LNCaP clone FGC (cell line): ENCODE measurements around the gene COPB2.
"Not testable (repeated sequence)": the region's sequence is repeated elsewhere in the genome, so short reads cannot be mapped to it uniquely, and the experiment has no call there.

Experiments
- DNase-seq: peaks from one replicate; pipeline ENCODE4 v3.0.0-alpha.2; 2011; ENCODE audit warnings: low read depth
- H3K4me3 ChIP-seq: 2 replicates; pipeline ENCODE4 v1.5.1; 2011; ENCODE audit warnings: mild to moderate bottlenecking, low read depth, low read length, control low read depth
- TF ChIP-seq, protein P1 (sequence below): IDR thresholded peaks from 2 replicates; pipeline ENCODE4 v1.5.1; 2012; ENCODE audit warnings: mild to moderate bottlenecking; ENCODE audit not compliant: control insufficient read depth, insufficient read depth; ENCODE audit errors: extremely low read depth

The COPB2 gene

DNA sequence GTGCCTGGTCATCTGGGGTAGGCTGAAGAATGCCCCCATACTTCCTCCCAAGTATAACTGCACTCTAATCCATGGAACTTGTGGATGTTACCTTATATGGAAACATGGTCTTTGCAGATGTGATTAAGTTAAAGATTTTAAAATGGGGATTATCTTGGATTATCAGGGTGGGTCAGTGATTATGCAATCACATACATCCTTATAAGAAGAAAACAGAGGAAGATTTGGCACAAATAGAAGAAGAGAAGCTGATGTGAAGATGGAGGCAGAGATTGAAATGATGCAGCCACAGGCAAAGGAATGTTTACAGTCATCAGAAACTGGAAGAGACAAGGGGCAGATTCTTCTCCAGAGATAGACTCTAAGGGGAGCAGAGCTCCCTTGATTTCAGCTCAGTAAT is 47.4 kb downstream of the COPB2 start:
- no peak overlapping the region for H3K4me3 ChIP-seq
- no peak for DNase-seq
- TF ChIP-seq, protein P1, sequence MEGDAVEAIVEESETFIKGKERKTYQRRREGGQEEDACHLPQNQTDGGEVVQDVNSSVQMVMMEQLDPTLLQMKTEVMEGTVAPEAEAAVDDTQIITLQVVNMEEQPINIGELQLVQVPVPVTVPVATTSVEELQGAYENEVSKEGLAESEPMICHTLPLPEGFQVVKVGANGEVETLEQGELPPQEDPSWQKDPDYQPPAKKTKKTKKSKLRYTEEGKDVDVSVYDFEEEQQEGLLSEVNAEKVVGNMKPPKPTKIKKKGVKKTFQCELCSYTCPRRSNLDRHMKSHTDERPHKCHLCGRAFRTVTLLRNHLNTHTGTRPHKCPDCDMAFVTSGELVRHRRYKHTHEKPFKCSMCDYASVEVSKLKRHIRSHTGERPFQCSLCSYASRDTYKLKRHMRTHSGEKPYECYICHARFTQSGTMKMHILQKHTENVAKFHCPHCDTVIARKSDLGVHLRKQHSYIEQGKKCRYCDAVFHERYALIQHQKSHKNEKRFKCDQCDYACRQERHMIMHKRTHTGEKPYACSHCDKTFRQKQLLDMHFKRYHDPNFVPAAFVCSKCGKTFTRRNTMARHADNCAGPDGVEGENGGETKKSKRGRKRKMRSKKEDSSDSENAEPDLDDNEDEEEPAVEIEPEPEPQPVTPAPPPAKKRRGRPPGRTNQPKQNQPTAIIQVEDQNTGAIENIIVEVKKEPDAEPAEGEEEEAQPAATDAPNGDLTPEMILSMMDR, result no peak

DNA sequence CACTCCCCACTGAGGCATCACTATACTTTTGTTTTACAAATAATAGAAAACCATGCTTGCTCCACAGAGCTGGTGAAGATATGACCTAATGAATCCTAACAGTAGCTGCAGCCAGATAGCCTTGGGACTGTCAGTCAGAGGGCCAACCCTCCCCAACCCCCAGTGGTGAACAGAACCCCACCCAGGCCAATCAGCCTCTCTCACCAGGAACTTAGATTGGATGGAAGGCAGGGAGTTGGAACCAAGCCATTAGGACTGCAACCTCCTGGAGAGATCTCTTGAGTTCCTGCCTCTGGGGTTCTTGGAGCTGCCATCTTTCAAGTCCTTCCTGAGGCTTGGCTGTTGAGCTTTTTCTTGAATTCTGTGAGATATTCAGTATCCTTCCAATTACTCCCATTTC is 48.7 kb downstream of the COPB2 start:
- DNase-seq, result no peak
- TF ChIP-seq, protein P1, result no peak
- no peak overlapping the region for H3K4me3 ChIP-seq

DNA sequence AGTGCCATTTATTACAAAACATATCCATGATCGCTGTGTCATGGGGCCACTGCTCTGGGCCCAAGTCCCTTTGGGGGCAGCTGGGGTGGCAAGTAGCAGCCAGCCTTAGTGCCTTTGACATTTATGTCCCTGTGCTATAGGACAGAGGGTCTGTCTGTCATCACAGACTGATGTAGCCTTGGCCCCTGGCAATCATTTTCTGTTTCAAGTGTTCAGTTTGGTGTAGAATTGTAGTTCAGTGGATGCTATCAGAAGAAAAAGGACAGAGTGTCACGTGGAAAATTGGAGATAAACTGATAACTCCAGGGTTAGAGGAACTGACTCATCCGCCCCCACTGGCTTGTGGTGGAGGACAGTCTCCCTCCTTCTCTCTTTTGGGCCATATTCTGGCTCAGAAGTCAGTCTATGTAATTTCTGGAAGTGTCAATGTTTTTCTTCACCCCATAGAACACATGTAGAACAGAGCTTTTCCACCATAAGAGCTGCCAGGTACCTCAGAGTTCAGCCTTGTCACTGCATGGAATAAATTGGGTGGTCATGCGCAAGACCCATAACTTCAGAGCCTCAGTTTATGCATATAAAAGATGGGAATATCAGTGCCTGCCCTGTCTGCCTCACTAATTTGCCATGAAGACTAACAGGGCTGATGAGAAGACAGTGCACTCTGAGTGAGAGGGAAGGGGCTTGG is 50.1 kb downstream of the COPB2 start:
- DNase-seq, result no peak

GRCh38 chr3:139338405-139338804 is 51.0 kb downstream of the COPB2 start:
- DNase-seq, result no peak
- TF ChIP-seq, protein P1, result no peak
- H3K4me3 ChIP-seq, result no peak overlapping the region

More for the DNA sequence above, 50.1 kb downstream of the COPB2 start:
- no peak overlapping the region for H3K4me3 ChIP-seq
- TF ChIP-seq, protein P1, result no peak

- H3K4me3 ChIP-seq, result not testable (repeated sequence)
Measured at GRCh38 chr3:139334675-139335074, 54.8 kb downstream of the COPB2 start.

GRCh38 chr3:139332092-139332491 is 57.4 kb downstream of the COPB2 start:
- H3K4me3 ChIP-seq, result no peak overlapping the region
- no peak for DNase-seq
- TF ChIP-seq, protein P1, result no peak

More at GRCh38 chr3:139334675-139335074, 54.8 kb downstream of the COPB2 start:
- DNase-seq, result not testable (repeated sequence)

- peak; percentile 62 for DNase-seq
- TF ChIP-seq, protein P1, result peak; percentile 100
- H3K4me3 ChIP-seq, result no peak overlapping the region
Measured at GRCh38 chr3:139329364-139329850, 60.0 kb downstream of the COPB2 start.
